Measurements from ENCODE around the gene MESD. TPM values are rescaled to one million over a fixed set of nuclear protein-coding genes. Genes with fewer than 3 reads are reported as not detected.
A peak's percentile ranks its signal among the peaks of the same experiment; 100 is the strongest.

The MESD gene
- total RNA-seq, 1 donor = 24.2 TPM

DNA sequence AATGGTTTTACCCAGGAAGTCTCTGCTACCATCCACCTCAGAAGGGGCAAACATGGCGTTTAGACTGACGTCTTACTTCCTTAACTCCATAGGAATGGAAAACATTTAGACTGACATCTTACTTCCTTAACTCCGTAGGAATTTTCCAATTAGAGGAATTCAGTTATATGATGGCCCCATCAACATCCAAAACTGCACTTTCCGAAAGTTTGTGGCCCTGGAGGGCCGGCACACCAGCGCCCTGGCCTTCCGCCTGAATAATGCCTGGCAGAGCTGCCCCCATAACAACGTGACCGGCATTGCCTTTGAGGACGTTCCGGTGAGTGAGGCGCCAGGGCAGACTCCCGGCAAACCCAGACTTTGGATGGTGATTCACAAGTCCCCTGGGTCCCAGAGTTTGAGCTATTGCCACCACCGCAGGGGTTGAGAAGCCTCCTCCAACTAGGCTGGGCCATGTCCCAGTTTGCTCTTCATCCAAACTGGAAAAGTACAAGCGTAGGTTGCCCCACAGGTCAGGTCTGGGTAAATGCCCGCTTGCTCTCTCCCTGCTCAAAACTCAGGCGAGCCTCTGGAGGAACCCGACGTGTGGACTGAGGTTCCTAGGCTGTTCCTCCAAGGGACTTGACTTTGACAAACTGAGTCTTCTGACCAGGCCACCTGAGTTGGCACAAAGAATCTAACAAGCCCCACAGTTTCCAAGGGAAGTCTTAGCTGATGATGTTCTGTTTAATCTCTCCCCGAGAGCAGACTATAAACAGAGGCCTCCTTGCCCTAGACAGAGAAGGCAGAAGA lies 57.7 kb downstream of the MESD start:
- TF ChIP-seq, protein P1, sequence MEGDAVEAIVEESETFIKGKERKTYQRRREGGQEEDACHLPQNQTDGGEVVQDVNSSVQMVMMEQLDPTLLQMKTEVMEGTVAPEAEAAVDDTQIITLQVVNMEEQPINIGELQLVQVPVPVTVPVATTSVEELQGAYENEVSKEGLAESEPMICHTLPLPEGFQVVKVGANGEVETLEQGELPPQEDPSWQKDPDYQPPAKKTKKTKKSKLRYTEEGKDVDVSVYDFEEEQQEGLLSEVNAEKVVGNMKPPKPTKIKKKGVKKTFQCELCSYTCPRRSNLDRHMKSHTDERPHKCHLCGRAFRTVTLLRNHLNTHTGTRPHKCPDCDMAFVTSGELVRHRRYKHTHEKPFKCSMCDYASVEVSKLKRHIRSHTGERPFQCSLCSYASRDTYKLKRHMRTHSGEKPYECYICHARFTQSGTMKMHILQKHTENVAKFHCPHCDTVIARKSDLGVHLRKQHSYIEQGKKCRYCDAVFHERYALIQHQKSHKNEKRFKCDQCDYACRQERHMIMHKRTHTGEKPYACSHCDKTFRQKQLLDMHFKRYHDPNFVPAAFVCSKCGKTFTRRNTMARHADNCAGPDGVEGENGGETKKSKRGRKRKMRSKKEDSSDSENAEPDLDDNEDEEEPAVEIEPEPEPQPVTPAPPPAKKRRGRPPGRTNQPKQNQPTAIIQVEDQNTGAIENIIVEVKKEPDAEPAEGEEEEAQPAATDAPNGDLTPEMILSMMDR (IDR thresholded peaks at IDR 0.05; ENCODE audit: insufficient read depth, low read depth, low read length) = no peak
- no peak overlapping the region for H3K4me3 ChIP-seq (ENCODE audit: low read depth, low read length)
- DNase-seq (ENCODE audit: low read depth) = peak; percentile 53

- TF ChIP-seq, protein P1 (IDR thresholded peaks at IDR 0.05; ENCODE audit: insufficient read depth, low read depth, low read length) = no peak
- no peak for DNase-seq (ENCODE audit: low read depth)
- H3K4me3 ChIP-seq (ENCODE audit: low read depth, low read length) = no peak overlapping the region
Observed at GRCh38 chr15:80931191-80931590, 58.4 kb downstream of the MESD start.

- peak; percentile 12 for DNase-seq (ENCODE audit: low read depth)
- TF ChIP-seq, protein P1 (IDR thresholded peaks at IDR 0.05; ENCODE audit: insufficient read depth, low read depth, low read length) = no peak
- H3K4me3 ChIP-seq (ENCODE audit: low read depth, low read length) = no peak overlapping the region
Observed at GRCh38 chr15:80929689-80930088, 59.9 kb downstream of the MESD start.

DNA sequence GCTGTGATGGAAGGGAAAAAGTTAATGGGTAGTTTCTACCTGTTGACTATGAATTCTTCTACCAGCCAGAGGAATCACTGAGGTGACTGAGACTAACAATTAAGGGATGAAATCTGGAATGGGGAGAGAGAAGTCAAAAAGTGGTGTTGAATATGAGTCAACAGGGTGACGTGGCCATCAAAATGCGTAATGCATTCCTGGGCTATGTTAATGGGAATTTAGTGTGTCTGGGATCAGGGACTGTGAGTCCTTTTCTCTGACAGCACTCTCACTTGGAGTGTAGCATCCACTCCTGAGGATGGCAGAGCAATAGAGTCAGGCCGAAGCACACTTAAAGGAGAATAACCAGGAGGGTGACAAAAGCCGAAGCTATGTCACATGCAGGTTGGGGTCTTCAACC lies 60.4 kb downstream of the MESD start:
- TF ChIP-seq, protein P1 (IDR thresholded peaks at IDR 0.05; ENCODE audit: insufficient read depth, low read depth, low read length) = no peak
- DNase-seq (ENCODE audit: low read depth) = peak; percentile 64
- no peak overlapping the region for H3K4me3 ChIP-seq (ENCODE audit: low read depth, low read length)

GRCh38 chr15:80926126-80926525 lies 63.5 kb downstream of the MESD start:
- H3K4me3 ChIP-seq (ENCODE audit: low read depth, low read length) = no peak overlapping the region
- DNase-seq (ENCODE audit: low read depth) = no peak
- TF ChIP-seq, protein P1 (IDR thresholded peaks at IDR 0.05; ENCODE audit: insufficient read depth, low read depth, low read length) = no peak

GRCh38 chr15:80925597-80926059 lies 64.0 kb downstream of the MESD start:
- H3K4me3 ChIP-seq (ENCODE audit: low read depth, low read length) = no peak overlapping the region
- no peak for DNase-seq (ENCODE audit: low read depth)
- TF ChIP-seq, protein P1 (IDR thresholded peaks at IDR 0.05; ENCODE audit: insufficient read depth, low read depth, low read length) = no peak

Data from fibroblast of villous mesenchyme (primary cell).